Right lobe of liver (tissue), 4 donors: Measurements from ENCODE around the gene GDPGP1.

Experiments used
- CTCF ChIP-seq, 4 donors: fragments of 200-600 bp in 3 of 4; fragments of 450-650 bp in 1 of 4; IDR thresholded peaks; one replicate each; pipeline versions ENCODE4 v1.5.1 to v1.8.0; 2016 to 2022; ENCODE audit warnings: antibody characterized with exemption in 4 of 4, mild to moderate bottlenecking in 2 of 4
- POLR2A ChIP-seq: fragments of 450-650 bp; IDR thresholded peaks from one replicate; pipeline ENCODE4 v1.6.1; 2017; ENCODE audit warnings: antibody characterized with exemption, mild to moderate bottlenecking
- donor health status: DM: no; HTN: no; CAD: no.
- donor health status: DM: no; HTN: no; CAD: no.
- donor health status: DM: no; HTN: yes; CAD: no.

GRCh38 chr15:90266485-90266884 is 32.5 kb downstream of the GDPGP1 start:
- no peak for TF ChIP-seq CTCF (IDR thresholded peaks at IDR 0.05)
- no peak for TF ChIP-seq POLR2A
